Stimulated activated CD4-positive, alpha-beta T cell treated with anti-CD3 and anti-CD28 coated beads, Interleukin-2, amount 100 ng/mL, for 4 hours (primary cell): ENCODE measurements around the gene MACROH2A1.
A peak's percentile ranks its signal among the peaks of the same experiment; 100 is the strongest.

ENCODE experiments used
- DNase-seq: peaks from one replicate; pipeline ENCODE4 v3.0.0-alpha.2; 2020; ENCODE audit warnings: low read depth

The MACROH2A1 gene

GRCh38 chr5:135315386-135315785, 83.6 kb downstream of the MACROH2A1 start:
- no peak for DNase-seq

- no peak for DNase-seq
Observed at GRCh38 chr5:135313946-135314345, 85.1 kb downstream of the MACROH2A1 start.

- no peak for DNase-seq
Observed at GRCh38 chr5:135313405-135313804, 85.6 kb downstream of the MACROH2A1 start.

GRCh38 chr5:135312255-135312935, 86.6 kb downstream of the MACROH2A1 start:
- no peak for DNase-seq

- DNase-seq = no peak
Observed at GRCh38 chr5:135310328-135310989, 88.6 kb downstream of the MACROH2A1 start.

- DNase-seq = peak; percentile 7
Observed at GRCh38 chr5:135309391-135310327, 89.4 kb downstream of the MACROH2A1 start.

GRCh38 chr5:135308752-135309151, 90.3 kb downstream of the MACROH2A1 start:
- no peak for DNase-seq

GRCh38 chr5:135308245-135308644, 90.8 kb downstream of the MACROH2A1 start:
- no peak for DNase-seq

GRCh38 chr5:135307143-135307903, 91.7 kb downstream of the MACROH2A1 start:
- no peak for DNase-seq

GRCh38 chr5:135306557-135306956, 92.5 kb downstream of the MACROH2A1 start:
- DNase-seq = no peak

- DNase-seq = no peak
Observed at GRCh38 chr5:135304352-135305221, 94.4 kb downstream of the MACROH2A1 start.

GRCh38 chr5:135303582-135304173, 95.4 kb downstream of the MACROH2A1 start:
- DNase-seq = no peak

- no peak for DNase-seq
Observed at GRCh38 chr5:135296900-135297816, 101.9 kb downstream of the MACROH2A1 start.

- DNase-seq = no peak
Observed at GRCh38 chr5:135295852-135296251, 103.2 kb downstream of the MACROH2A1 start.

GRCh38 chr5:135294793-135295192, 104.2 kb downstream of the MACROH2A1 start:
- no peak for DNase-seq

- no peak for DNase-seq
Observed at GRCh38 chr5:135289651-135290050, 109.4 kb downstream of the MACROH2A1 start.

- no peak for DNase-seq
Observed at GRCh38 chr5:135287551-135287950, 111.5 kb downstream of the MACROH2A1 start.
